ENCODE results near the gene MGAT5B.
A peak's percentile ranks its signal among the peaks of the same experiment; 100 is the strongest.

MGAT5B gene

DNA sequence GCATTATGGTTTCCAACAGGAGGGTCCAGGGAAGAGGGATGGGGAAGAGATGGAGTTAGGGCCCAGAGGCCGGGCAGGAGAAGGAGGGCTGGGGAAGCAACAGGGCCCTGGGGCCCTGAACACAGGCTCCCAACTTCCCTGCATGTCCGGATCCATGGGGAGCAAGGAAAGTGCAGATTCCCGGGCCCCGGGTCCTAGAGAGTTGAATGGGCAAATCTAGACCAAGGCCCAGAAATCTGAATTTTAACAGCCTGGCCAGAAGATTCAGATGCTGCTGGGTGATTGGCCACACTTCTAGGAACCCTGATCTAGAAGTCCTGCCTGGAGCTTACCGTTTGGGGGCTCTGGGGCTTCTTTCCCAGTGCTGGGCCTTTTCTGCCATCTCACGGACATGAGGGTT is 13.2 kb downstream of the MGAT5B start:
- Mint-ChIP-seq H3K4me3 (no peak overlapping the region), H3K36me3 (no peaks in the 10 kb centered on the region), H3K9me3 (no peaks in the 10 kb centered on the region), H3K27ac (no peak overlapping the region), H3K4me1 (no peaks in the 10 kb centered on the region)
- no peak for ATAC-seq
- no peak for DNase-seq (ENCODE audit: low spot score in 2 of 2)

DNA sequence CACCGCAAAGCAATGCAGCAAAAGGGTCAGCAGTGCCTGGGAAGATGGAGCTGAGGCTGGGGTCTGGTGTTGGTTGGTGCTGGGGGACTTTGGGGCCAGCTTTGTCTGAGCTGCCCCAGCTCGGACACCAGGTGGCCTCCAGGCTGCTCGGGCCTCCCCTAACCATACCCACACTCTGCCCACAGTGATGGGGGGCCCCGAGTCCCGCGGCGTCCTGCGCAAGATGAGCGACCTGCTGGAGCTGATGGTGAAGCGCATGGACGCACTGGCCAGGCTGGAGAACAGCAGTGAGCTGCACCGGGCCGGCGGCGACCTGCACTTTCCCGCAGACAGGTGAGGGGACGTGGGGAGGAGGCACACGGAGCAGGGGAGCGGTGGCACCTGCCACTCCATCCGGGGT is 13.8 kb downstream of the MGAT5B start:
- DNase-seq (ENCODE audit: low spot score in 2 of 2) (no peak), ATAC-seq (peak; percentile 22)
- Mint-ChIP-seq H3K9me3 (no peaks in the 10 kb centered on the region), H3K36me3 (no peaks in the 10 kb centered on the region), H3K4me3 (no peak overlapping the region), H3K27ac (no peak overlapping the region), H3K4me1 (no peaks in the 10 kb centered on the region)

DNA sequence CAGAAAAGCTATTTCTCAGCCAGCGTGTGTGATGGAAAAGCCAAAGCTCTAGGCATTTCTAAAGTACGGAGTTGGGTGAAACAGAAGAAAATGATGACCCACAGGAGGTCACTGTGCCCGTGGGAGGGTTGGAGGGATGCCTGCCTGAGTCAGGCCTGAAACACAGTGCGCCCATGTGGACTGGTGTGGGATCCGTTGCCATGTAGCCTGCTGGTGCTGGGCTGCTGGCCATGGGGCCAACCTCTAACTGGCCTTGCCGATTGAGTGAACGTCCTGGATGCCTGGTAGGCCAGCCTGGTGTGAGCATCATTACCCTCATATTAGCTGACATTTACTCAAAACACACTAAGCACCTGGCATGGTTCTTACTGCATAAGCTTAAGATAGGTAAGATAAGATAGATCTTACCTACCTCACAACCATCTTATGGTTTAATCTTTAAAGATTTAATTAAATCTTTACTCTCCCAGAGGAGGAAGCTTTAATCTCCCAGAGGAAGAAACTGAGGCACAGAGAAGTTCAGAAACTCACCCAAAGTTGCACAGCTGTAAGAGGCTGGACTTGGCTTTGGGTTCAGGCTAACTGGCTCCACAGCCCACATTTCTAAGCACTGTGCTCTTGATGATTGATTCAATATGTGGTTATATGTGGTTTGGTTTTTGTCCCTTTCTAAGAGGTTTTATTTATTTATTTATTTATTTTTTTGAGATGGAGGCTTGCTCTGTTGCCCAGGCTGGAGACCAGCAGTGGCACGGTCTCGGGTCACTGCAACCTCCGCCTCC is 15.7 kb downstream of the MGAT5B start:
- no peak for DNase-seq (ENCODE audit: low spot score in 2 of 2)
- Mint-ChIP-seq H3K4me1 (no peaks in the 10 kb centered on the region), H3K4me3 (no peak overlapping the region), H3K9me3 (no peaks in the 10 kb centered on the region), H3K36me3 (no peaks in the 10 kb centered on the region), H3K27ac (no peak overlapping the region)
- no peak for ATAC-seq

DNA sequence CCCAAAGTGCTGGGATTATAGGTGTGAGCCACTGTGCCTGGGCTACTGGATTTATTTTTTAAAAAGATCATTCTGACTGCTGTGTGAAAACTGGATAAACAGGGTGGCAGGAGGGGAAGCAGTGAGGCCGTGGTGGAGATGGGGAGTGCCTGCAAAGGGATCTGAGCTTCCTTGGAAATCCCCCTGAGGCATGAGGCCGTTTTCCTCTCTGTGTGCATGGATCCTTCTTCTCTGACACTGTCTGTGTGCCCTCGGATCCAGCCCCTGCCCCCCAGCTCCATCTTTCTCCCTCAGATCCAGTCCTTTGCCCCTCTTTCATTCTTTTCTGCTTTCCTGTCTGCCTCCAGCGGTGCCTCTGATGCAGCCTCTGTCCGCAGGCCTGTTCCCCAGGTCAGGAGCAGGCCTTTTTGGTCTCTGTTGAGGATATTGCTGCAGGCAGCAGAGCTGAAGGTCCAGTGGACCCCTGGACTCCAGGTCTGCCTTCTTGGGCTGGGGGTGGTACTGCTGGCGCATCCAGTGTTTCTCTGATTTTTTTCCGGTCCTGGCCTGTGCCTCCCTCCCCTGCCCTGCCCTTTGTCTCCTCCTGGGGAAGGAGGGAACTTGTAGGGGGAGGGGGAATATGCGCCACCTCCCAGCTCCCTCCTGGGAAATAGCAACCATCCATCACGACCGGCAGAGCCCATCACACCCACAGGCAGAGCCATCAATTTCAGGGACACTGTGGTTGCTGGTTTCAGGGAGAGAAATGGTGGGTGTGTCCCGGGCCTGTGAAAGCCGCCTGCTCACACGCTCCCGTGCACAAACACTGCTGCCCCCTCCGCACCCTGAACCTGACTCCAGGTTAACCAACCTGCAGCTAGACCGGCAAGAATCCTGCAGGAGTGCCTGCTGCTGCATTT is 17.0 kb downstream of the MGAT5B start:
- Mint-ChIP-seq H3K27ac (no peak overlapping the region), H3K4me3 (no peak overlapping the region), H3K36me3 (no peaks in the 10 kb centered on the region), H3K9me3 (no peaks in the 10 kb centered on the region), H3K4me1 (no peaks in the 10 kb centered on the region)
- ATAC-seq, result no peak
- no peak for DNase-seq (ENCODE audit: low spot score in 2 of 2)

DNA sequence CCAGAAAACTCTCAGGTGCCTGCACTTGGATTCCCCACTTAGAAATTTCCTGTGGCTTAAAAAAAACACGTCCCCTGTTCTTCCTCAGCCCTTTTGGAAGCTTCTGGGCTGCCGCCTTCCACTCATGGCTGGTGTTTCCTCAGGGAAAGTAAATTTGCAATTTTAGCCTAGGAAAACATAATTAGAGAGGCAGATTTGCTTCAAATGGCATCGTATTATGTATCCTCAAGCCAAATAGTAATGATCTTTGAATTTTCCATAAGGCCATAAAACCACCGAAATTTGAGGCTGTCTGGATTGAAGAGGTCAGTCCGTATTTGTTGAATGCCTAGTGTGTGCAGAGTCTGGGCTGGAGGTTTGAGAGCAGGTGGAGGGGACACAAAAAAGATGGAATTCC is 17.7 kb downstream of the MGAT5B start:
- DNase-seq (ENCODE audit: low spot score in 2 of 2), result no peak
- no peak for ATAC-seq
- Mint-ChIP-seq H3K36me3 (no peaks in the 10 kb centered on the region), H3K27ac (no peak overlapping the region), H3K4me3 (no peak overlapping the region), H3K4me1 (no peaks in the 10 kb centered on the region), H3K9me3 (no peaks in the 10 kb centered on the region)

DNA sequence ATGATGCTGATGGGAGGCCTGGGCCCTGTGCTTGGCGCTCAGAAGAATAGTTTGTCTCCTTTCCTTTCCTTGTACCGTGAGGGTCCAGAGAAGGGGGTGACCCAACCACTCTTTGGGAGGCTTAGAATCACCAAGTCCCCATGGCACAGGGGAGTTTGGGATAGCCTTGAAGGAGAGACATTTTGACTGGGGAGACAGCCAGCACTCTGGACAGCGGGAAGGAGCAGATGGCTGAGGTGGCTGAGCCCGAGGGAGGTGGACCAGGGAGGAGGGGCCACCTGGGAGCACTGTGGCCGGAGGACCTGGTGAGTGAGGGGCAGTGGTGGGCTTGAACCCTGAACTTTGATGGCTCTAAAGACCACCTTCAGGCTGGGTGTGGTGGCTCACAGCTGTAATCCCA is 18.2 kb downstream of the MGAT5B start:
- Mint-ChIP-seq H3K27ac (no peak overlapping the region), H3K36me3 (no peaks in the 10 kb centered on the region), H3K4me3 (no peak overlapping the region), H3K4me1 (no peaks in the 10 kb centered on the region), H3K9me3 (no peaks in the 10 kb centered on the region)
- ATAC-seq (no peak), DNase-seq (ENCODE audit: low spot score in 2 of 2) (no peak)

DNA sequence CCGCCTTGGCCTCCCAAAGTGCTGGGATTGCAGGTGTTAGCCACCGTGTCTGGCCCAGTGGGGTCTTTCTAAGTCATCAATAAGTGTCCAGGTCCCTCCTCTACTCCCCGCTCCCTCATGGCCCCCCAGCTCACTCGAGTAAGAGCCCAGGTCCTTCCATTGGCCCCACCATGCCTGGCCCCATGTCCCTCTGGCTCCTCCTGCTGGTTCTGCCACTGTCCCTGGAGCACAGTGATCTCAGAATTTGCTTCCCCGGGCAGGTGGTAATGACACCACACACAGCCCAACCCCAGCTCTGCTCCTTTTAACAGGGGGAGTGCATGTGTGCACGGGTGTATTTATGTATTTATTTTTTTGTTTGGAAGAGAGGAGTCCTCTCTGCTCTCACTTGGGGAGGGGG is 19.6 kb downstream of the MGAT5B start:
- no peaks in the 10 kb centered on the region for H3K9me3 Mint-ChIP-seq
- no peaks in the 10 kb centered on the region for H3K36me3 Mint-ChIP-seq
- DNase-seq (ENCODE audit: low spot score in 2 of 2), result no peak
- H3K4me3 Mint-ChIP-seq, result no peak overlapping the region
- no peak for ATAC-seq
- H3K27ac Mint-ChIP-seq, result no peak overlapping the region
- H3K4me1 Mint-ChIP-seq, result no peaks in the 10 kb centered on the region

DNA sequence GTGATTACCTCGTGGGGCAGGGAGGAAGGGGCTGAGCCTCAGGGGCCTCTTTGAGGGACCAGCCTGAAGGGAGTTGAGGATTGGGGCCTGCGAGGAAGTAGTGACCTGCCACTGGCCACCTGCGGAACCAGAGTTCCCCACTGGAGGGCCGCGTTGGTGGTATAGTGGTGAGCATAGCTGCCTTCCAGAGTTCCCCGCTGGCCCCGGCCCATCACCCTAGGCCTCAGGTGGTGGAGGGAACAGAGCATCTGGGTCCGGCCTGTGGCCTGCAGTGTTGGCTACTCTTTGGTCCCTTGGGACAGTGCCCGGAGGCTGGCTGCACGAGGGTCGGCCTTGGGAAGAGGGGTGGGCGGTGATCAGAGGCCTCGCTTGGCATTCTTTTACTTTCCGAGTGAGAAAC is 20.5 kb downstream of the MGAT5B start:
- Mint-ChIP-seq H3K4me3 (no peak overlapping the region), H3K27ac (no peak overlapping the region), H3K36me3 (no peaks in the 10 kb centered on the region), H3K4me1 (no peaks in the 10 kb centered on the region), H3K9me3 (no peaks in the 10 kb centered on the region)
- ATAC-seq (no peak), DNase-seq (ENCODE audit: low spot score in 2 of 2) (no peak)

DNA sequence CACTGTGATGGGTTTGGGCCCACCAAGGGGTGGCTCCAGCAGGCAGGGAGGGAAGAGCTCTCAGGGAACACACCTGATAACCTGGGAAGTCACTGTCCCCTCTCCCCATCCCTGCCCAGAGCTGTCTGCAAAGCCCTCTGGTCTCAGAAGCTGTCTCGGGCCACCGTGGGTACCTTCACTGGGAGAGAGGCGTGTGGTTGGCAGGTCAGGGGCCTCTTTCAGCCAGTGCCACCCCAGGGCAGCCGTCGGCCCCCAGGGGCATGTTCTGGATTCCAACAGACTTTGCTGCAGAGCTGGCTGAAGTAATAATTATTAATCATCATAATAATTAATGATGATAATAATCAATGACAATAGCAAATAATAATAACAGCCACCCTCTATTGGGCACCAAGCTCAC is 21.1 kb downstream of the MGAT5B start:
- H3K4me3 Mint-ChIP-seq, result no peak overlapping the region
- DNase-seq (ENCODE audit: low spot score in 2 of 2) (no peak), ATAC-seq (no peak)
- H3K9me3 Mint-ChIP-seq, result no peaks in the 10 kb centered on the region
- no peak overlapping the region for H3K27ac Mint-ChIP-seq
- H3K36me3 Mint-ChIP-seq, result no peaks in the 10 kb centered on the region
- no peaks in the 10 kb centered on the region for H3K4me1 Mint-ChIP-seq

DNA sequence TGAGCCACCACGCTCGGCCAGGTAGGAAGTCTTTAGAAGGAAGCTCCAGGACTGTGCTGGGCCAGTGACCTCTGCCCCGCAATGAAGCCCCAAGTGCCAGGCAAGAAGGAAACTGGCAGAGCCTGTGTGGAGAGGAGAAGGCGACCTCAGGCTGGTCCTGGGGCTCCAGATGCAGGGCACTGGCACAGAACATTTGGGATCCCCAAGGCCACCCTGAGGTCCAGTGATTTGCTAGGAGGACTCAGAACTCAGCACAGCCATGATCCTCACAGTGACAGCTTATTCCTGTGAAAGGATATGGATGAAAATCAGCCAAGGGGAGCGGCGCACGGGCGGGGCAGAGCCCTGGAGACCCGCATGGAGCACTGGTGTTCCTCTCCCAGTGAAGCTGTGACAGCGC is 24.1 kb downstream of the MGAT5B start:
- H3K36me3 Mint-ChIP-seq, result no peaks in the 10 kb centered on the region
- ATAC-seq (no peak), DNase-seq (ENCODE audit: low spot score in 2 of 2) (no peak)
- no peaks in the 10 kb centered on the region for H3K4me1 Mint-ChIP-seq
- H3K27ac Mint-ChIP-seq, result no peak overlapping the region
- no peak overlapping the region for H3K4me3 Mint-ChIP-seq
- no peaks in the 10 kb centered on the region for H3K9me3 Mint-ChIP-seq

DNA sequence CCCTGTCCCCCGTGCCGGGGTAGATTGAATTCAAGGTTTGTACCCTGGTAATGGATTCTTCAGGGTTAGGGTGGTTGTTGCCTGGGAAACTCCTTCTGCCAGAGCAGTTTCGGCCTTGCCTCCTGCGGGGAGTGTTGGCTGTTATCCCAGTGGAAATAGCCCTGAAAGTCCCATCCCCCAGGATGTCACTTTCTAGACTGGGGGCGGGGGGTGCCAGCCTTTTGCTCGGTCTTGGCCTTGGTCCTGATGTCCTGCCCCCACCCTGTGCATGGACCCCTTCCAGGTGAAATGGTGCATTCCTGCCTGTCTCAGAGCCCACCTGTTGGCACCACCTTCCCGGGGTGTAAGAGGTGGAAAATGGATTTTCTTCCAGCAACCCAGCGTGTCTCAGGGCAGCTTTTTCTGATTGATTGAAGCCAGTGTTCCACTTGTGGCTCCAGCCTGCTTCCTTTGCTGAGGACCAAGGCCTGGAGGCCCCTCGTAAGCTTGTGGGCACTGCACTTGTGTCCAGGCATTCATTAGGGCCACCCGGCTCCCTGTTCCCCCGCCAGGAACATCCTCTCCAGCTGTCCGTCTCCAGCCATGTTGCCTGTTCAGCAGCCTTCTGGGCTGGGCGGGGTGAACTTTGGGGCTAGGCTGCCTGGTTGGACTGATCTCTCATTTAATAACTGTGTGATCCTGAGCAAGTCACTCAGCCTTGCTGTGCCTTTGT is 25.6 kb downstream of the MGAT5B start:
- no peak for DNase-seq (ENCODE audit: low spot score in 2 of 2)
- no peaks in the 10 kb centered on the region for H3K4me1 Mint-ChIP-seq
- H3K27ac Mint-ChIP-seq, result no peak overlapping the region
- no peak for ATAC-seq
- H3K9me3 Mint-ChIP-seq, result no peaks in the 10 kb centered on the region
- H3K4me3 Mint-ChIP-seq, result no peak overlapping the region
- no peaks in the 10 kb centered on the region for H3K36me3 Mint-ChIP-seq

DNA sequence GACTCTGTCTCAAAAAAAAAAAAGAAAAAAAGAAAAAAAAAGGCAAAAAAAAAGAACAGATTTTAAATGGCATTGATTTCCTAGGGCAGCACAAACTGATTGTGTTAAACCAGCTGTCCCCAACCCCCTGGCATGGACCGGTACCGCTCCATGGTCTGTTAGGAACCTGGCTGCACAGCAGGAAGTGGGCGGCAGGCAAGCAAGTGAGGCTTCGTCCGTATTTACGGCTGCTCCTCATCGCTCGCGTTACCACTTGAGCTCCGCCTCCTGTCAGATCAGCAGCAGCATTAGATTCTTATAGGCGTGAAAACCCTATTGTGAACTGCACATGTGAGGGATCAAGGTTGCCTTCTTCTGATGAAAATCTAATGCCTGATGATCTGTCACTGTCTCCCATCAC is 26.6 kb downstream of the MGAT5B start:
- no peaks in the 10 kb centered on the region for H3K9me3 Mint-ChIP-seq
- DNase-seq (ENCODE audit: low spot score in 2 of 2) (no peak), ATAC-seq (no peak)
- H3K4me3 Mint-ChIP-seq, result no peak overlapping the region
- no peaks in the 10 kb centered on the region for H3K36me3 Mint-ChIP-seq
- H3K27ac Mint-ChIP-seq, result no peak overlapping the region
- H3K4me1 Mint-ChIP-seq, result no peaks in the 10 kb centered on the region

DNA sequence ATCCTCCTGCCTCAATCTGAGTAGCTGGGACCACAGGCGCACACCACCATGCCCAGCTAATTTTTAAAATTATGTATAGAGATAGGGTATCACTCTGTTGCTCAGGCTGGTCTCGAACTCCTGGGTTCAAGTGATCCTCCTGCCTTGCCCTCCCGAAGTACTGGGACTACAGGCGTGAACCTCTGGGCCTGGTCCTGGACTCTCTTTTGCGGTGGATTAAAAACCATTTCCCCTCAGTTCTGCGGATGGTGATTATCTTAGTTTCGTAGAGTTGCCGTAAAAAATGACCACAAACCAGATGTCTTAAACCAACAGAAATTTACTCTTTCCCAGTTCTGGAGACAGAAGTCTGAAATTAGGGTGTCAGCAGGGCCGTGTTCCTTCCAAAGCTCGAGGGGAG is 28.8 kb downstream of the MGAT5B start:
- H3K36me3 Mint-ChIP-seq, result no peaks in the 10 kb centered on the region
- no peaks in the 10 kb centered on the region for H3K9me3 Mint-ChIP-seq
- no peaks in the 10 kb centered on the region for H3K4me1 Mint-ChIP-seq
- no peak for ATAC-seq
- DNase-seq (ENCODE audit: low spot score in 2 of 2), result no peak
- H3K27ac Mint-ChIP-seq, result no peak overlapping the region
- no peak overlapping the region for H3K4me3 Mint-ChIP-seq

DNA sequence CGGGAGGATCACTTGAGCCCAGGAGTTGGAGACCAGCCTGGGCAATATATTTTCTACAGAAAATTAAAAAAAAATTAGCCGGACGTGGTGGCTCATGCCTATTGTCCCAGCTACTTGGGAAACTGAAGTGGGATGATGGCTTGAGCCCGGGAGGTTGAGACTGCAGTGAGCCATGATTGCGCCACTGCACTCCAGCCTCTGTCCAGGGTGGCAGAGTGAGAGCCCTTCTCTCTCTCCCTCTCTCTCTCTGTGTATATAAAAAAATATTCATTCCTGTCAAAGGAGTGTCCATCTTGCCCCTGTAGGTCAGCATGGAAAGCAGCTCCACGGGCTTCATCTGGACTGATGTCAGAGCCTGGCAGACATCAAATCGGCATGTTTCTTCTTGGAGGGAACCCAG is 31.2 kb downstream of the MGAT5B start:
- Mint-ChIP-seq H3K36me3 (no peaks in the 10 kb centered on the region), H3K27ac (no peak overlapping the region), H3K4me3 (no peak overlapping the region), H3K9me3 (no peaks in the 10 kb centered on the region), H3K4me1 (no peaks in the 10 kb centered on the region)
- no peak for DNase-seq (ENCODE audit: low spot score in 2 of 2)
- no peak for ATAC-seq

DNA sequence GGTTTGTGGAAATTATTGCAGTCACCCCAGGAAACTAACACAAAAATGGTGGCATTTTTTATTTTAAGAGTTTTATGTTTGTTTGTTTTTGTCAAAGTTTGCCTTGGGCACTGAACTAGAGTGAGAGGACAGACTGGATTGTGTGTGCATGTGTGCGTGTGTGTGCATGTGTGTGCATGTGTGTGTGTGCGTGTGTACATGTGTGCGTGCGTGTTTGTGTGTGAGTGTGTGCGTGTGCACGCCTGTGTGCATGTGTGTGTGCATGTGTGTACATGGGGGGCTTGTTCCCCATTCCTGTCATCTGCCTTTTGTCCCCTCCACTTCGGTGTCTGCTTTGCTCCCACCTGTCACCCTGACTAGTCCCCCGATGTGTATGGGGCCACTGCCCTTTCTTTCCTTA is 32.5 kb downstream of the MGAT5B start:
- ATAC-seq (no peak), DNase-seq (ENCODE audit: low spot score in 2 of 2) (no peak)
- Mint-ChIP-seq H3K4me1 (no peaks in the 10 kb centered on the region), H3K27ac (no peak overlapping the region), H3K36me3 (no peaks in the 10 kb centered on the region), H3K9me3 (no peaks in the 10 kb centered on the region), H3K4me3 (no peak overlapping the region)

Data from stimulated activated effector memory CD8-positive, alpha-beta T cell treated with anti-CD3 and anti-CD28 coated beads, Interleukin-12 subunit alpha, Interleukin-12 subunit beta, amount 100 ng/mL, for 72 hours (primary cell).